OCI-LY1 (cell line): ENCODE measurements around the gene NCAPD2.

Experiments used
- CTCF ChIP-seq: fragments of 200-600 bp; sonication (generic), shearing (Covaris generic); IDR thresholded peaks from 2 replicates; pipeline ENCODE4 v1.5.1; 2017; ENCODE audit warnings: mild to moderate bottlenecking, antibody characterized with exemption, low read length, moderate library complexity, mixed read lengths
- EZH2 ChIP-seq: fragments of 200-600 bp; sonication (generic), shearing (Covaris generic); IDR thresholded peaks from 2 replicates; pipeline ENCODE4 v1.8.0; 2017; ENCODE audit warnings: borderline replicate concordance, mixed run types, mild to moderate bottlenecking, antibody characterized with exemption, low read length, moderate library complexity, mixed read lengths

GRCh38 chr12:6556857-6557256 is 63.0 kb downstream of the NCAPD2 start:
- TF ChIP-seq EZH2 (no peak), CTCF (no peak)
